HG03280 (cell line): ENCODE data around the gene IL1A.

ENCODE experiments used
- ATAC-seq: cut with Tn5 transposase; IDR thresholded peaks from one replicate; pipeline ENCODE4 v1.9.1; 2021; ENCODE audit warnings: mild to moderate bottlenecking, moderate library complexity; ENCODE audit not compliant: unreplicated experiment

Gene IL1A

DNA sequence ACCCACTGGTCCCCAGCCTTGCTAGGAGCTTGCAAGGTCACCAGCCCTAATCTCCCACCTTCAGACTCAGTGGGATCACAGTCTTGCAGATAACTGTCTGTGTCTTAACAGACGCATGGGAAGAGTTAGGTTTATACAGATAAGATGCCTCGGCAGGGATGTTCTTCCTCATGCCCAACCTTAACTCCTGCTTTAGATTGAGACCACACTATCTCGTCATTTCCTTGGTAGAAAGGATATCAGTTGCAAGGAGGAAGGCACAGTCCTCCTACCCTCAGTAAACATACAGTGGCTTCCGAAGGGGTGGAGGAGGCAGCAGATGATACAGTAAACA lies 56.3 kb downstream of the IL1A start:
- no peak for ATAC-seq

DNA sequence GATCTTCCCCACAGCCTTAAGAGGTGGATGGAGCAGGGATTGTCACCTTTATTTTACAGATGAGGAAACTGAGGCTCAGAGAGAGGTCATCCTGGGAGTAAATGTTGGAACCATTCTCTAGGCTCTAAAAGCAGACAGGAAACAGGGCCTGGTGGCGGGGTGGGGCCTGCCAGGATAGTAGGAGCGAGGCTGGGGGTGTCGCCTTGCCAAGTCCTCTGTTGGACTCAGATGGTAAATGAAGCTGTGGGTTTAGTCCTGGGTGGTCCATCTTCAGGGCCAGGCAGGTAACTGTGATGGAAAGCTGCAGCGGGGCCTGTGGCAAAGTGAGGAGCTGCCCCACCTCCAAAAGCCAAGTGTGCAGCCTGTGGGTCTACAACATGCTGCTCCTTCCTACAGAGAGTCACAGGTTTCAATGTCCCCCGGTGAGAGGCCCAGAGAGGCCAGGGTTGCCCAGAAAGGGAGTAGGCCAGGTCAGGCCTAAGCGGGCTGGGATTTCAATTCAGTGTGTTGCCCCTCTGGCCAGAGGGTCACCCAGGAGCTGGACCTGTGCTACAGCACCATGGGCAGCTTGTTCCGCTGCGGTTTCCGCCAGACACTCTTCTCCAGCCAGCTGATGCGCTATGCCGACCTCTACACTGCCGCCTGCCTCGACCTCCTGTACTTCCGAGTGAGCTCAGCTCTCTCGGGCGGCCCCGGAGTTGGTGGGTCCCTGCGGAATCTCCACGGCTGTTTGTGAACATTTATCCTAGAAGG lies 56.8 kb downstream of the IL1A start:
- ATAC-seq: no peak

DNA sequence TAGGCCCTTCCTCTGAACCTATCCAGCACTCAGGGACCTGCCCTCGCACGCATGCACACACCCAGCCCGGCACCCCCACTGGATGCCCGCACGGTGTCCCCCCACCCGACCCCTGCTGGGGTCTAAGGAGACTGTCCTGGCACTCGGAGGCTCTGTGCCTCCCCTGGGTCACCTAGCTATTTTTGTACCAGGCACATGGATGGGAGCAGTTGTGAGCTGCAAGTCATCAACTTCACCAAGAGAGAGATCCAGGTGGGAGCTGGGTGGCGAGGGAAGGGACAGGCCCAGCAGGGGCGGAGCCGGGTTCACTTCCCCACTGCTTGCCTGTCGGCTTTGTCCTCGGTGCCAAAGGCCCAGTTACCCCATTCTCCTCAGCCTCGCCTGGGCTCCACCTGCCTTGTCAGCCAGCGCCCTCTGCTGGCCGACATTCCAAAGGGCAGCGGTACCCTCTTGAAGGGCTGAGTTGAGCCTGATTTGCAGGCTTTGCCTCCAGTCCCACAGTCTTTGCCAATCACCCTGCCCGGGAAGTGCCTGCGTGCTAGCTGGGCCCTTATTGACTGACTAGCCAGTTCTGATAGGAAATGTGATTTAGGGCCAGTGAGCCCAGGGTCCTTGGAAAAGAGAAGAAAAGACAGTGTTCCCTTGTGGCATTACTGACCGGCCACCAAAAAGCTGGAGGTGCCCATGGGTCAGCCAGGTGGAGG lies 57.7 kb downstream of the IL1A start:
- ATAC-seq: peak; percentile 76

DNA sequence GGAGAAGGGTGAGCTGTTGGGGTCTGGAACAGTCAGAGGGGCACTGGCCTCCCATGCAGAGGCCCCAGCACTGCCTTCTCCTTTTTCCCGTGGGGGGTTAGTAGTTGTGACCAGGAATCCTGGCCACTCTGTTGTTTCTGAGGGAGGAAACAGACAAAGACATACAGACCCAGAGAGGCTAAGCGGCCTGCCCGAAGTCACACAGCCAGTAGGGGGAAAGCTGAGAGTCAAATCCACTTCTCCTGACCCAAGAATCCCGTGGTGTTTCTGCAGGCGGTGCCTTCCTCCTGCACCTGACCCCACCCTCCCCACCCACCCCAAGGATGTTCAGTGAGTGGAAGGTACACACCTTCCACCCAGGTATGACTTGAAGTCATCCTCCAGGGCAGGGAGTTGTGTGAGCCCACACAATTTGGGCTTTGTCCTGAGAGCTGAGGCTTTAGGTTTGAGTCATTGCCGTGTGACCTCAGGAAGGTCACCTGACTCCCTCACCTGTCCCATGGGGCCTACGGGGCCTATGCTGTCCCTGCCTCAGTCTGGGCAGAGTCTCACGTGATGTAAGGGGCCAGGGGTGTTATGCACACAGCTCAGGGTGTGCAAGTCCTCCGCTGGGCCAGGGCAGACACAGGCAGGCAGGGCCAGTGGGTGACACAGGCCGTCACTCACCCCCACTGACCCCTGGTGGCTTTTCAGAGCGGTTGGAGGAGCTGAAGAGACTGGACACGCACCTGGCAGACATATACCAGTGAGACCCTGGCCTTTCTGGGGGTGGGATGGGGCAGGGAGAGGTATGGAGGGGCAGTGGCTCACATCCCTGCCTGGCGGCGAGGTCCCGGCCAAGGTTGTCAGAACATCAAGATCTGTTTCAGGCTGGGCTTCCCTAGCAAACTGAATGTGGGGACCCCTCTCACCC lies 58.5 kb downstream of the IL1A start:
- no peak for ATAC-seq

DNA sequence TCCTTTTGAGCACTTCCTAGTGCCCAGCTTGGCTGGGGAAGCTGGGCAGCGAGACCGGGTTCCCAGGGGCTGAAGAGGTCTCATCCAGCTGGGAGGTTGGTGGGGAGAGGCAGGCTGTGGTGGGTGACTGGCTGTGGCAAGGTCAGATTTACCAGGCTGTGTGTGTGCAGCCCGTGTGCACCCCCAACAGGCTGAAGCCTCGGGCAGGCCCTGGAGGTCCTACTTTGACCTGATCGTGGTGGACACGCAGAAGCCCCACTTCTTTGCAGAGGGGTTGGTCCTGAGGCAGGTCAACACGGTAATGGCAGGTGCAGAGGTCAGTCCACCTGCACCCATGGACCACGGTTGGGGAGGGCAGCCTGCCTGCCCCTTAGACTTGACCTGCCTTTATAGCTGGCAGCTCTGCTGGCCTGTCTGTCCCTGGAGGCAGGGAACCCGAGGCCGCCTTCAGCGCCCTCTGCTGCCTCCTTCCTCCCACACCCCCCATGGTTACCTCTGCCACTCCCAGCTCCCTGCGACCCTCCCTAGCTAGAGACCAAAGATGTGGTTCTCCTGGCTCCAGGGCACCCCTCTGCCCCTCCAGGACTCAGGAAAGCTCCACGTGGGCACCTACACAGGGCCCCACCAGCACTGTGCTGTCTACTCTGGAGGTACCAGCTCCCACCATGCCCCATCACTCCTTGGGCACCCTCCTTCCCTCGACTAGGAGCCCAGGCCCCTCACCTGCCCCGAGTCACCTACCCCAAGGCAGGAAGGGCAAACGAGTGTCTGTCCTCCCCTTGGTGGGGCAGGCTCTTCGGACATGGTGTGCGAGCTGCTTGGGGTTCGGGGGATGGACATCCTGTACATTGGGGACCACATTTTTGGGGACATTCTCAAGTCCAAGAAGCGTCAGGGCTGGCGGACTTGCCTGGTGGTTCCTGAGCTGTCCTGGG lies 59.4 kb downstream of the IL1A start:
- no peak for ATAC-seq

DNA sequence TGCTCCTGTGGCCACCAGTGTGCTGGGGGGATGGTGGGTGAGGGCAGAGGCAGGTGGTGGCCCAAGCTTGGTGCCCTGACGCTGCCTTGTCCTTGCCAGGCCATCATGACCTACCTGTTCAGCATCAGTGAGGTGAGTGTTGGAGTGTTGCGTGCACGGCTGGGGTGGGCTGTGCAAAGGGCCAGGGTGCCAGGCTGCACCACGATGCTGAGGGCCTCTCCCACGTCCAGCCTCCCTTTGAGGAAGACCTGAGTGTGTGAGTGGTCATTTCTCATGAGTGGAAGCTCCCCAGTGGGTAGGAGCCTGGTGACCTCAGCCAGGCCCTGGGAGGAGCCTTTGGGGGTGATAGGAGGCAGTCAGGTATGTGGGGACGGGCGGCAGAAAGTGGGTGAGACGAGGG lies 60.3 kb downstream of the IL1A start:
- no peak for ATAC-seq
